ENCODE data around the gene NCF2. TPM values are rescaled to one million over a fixed set of nuclear protein-coding genes. Genes with fewer than 3 reads are reported as not detected.

NCF2 gene
- total RNA-seq, 3 donors from 2014 or later, result 4.6 to 45.0 (median 13.0) TPM

- TF ChIP-seq POLR2A (IDR thresholded peaks at IDR 0.05) (no peak), CTCF (IDR thresholded peaks at IDR 0.05) (no peak), POLR2AphosphoS5 (IDR thresholded peaks at IDR 0.05) (no peak)
- no peak overlapping the region for H3K4me3 ChIP-seq
- intact Hi-C loops (cut with DNase I; ENCODE audit: low total_unique reads), result no loop called here
- no peaks in the 10 kb centered on the region for H3K27me3 ChIP-seq
- H3K36me3 ChIP-seq, result no peaks in the 10 kb centered on the region
- H3K27ac ChIP-seq, result no peak overlapping the region
- no peak for DNase-seq (ENCODE audit: low spot score in 2 of 2)
- H3K9me3 ChIP-seq, result no peaks in the 10 kb centered on the region
- H3K4me1 ChIP-seq, result no peaks in the 10 kb centered on the region
Measured at GRCh38 chr1:183568176-183569021, 21.9 kb downstream of the NCF2 start.

GRCh38 chr1:183567584-183567983 is 22.7 kb downstream of the NCF2 start:
- no peaks in the 10 kb centered on the region for H3K4me1 ChIP-seq
- TF ChIP-seq POLR2AphosphoS5 (IDR thresholded peaks at IDR 0.05), result peak in 1 of 3 donors; percentile 11
- TF ChIP-seq POLR2A (IDR thresholded peaks at IDR 0.05), result no peak
- peak in 1 of 2 donors; percentile 35 for DNase-seq (ENCODE audit: low spot score in 2 of 2)
- H3K27me3 ChIP-seq, result no peaks in the 10 kb centered on the region
- H3K4me3 ChIP-seq, result no peak overlapping the region
- intact Hi-C loops (cut with DNase I; ENCODE audit: low total_unique reads), result no loop called here
- H3K9me3 ChIP-seq, result no peaks in the 10 kb centered on the region
- H3K36me3 ChIP-seq, result no peaks in the 10 kb centered on the region
- H3K27ac ChIP-seq, result no peak overlapping the region

DNA sequence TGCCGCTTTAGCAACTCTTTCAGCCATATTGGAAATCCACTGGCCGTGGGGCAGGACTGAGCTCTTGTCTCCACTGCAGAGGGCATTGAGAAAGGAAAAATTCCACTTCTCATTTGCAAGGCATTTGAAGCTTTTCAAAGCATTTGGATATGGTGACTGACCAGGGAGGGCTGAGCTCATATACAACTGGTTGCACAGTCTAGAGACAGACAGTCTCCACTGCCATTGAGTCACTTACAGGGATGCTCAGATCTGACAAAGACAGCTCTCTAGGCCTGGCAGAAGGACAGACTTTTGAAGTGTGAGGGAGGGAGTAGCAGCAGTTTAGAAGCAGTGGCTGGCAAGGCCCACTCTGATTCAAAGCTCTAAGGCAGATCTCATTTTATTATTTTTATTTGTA is 24.2 kb downstream of the NCF2 start:
- no peaks in the 10 kb centered on the region for H3K36me3 ChIP-seq
- no peaks in the 10 kb centered on the region for H3K4me1 ChIP-seq
- no peaks in the 10 kb centered on the region for H3K27me3 ChIP-seq
- no peak overlapping the region for H3K27ac ChIP-seq
- TF ChIP-seq CTCF (IDR thresholded peaks at IDR 0.05) (no peak), POLR2AphosphoS5 (IDR thresholded peaks at IDR 0.05) (no peak), POLR2A (IDR thresholded peaks at IDR 0.05) (no peak)
- H3K4me3 ChIP-seq, result no peak overlapping the region
- DNase-seq (ENCODE audit: low spot score in 2 of 2), result no peak
- intact Hi-C loops (cut with DNase I; ENCODE audit: low total_unique reads), result no loop called here
- no peaks in the 10 kb centered on the region for H3K9me3 ChIP-seq

DNA sequence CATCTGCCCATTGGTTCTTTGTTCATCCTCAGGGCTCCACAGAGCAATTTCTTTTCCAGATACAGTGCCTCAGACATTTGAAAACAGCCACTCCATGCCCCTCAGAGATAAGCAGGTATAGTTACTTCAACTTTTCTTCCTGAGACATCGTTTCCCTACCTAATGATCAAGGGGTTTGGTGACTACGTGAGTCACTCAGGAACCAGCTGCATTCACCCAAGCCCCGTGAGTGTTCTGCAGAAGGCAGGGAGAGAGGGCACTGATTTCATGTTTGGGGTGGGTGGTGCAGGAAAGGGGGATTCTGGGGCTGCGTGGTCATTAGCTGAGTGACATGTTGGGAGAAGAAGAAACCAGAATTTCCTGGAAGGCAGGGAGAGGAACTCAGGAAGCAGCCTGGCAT is 25.0 kb downstream of the NCF2 start:
- Histone ChIP-seq H3K27ac (no peak overlapping the region), H3K4me3 (no peak overlapping the region), H3K4me1 (no peaks in the 10 kb centered on the region), H3K36me3 (no peaks in the 10 kb centered on the region), H3K27me3 (no peaks in the 10 kb centered on the region), H3K9me3 (no peaks in the 10 kb centered on the region)
- intact Hi-C loops (cut with DNase I; ENCODE audit: low total_unique reads), result no loop called here
- TF ChIP-seq POLR2AphosphoS5 (IDR thresholded peaks at IDR 0.05) (no peak), POLR2A (IDR thresholded peaks at IDR 0.05) (no peak), CTCF (IDR thresholded peaks at IDR 0.05) (no peak)
- DNase-seq (ENCODE audit: low spot score in 2 of 2), result no peak

- Histone ChIP-seq H3K4me3 (no peak overlapping the region), H3K27ac (no peak overlapping the region), H3K9me3 (no peaks in the 10 kb centered on the region), H3K27me3 (no peaks in the 10 kb centered on the region), H3K36me3 (no peaks in the 10 kb centered on the region), H3K4me1 (no peaks in the 10 kb centered on the region)
- intact Hi-C loops (cut with DNase I; ENCODE audit: low total_unique reads), result no loop called here
- TF ChIP-seq POLR2A (IDR thresholded peaks at IDR 0.05), result no peak
- TF ChIP-seq POLR2AphosphoS5 (IDR thresholded peaks at IDR 0.05), result no peak
- no peak for TF ChIP-seq CTCF (IDR thresholded peaks at IDR 0.05)
- DNase-seq (ENCODE audit: low spot score in 2 of 2), result no peak
Measured at GRCh38 chr1:183562701-183563100, 27.6 kb downstream of the NCF2 start.
